K562 (cell line): Measurements from ENCODE around the gene BCAP31. TPM values are rescaled to one million over a fixed set of nuclear protein-coding genes. Genes with fewer than 3 reads are reported as not detected.

ENCODE experiments used
- CHD2 ChIP-seq: IDR thresholded peaks from 2 replicates; pipeline ENCODE4 v1.6.1; 2011; ENCODE audit warnings: low read depth, low read length
- EP400 ChIP-seq: fragments of 450-650 bp; IDR thresholded peaks from 2 replicates; pipeline ENCODE4 v1.6.1; 2017; ENCODE audit warnings: antibody characterized with exemption, mild to moderate bottlenecking, moderate library complexity
- HIVEP1 ChIP-seq: fragments of 250-450 bp; sonication (Bioruptor Pico); IDR thresholded peaks from 2 replicates; pipeline ENCODE4 v1.4.0; 2020; ENCODE audit warnings: mild to moderate bottlenecking
- HNRNPL ChIP-seq: fragments of 200-400 bp; formaldehyde crosslinking; IDR thresholded peaks from 2 replicates; pipeline ENCODE4 v1.6.1; 2017; ENCODE audit warnings: low read depth, mild to moderate bottlenecking, low read length
- KDM2B ChIP-seq: fragments of 250-450 bp; sonication (Bioruptor Pico); IDR thresholded peaks from 2 replicates; pipeline ENCODE4 v1.8.0; 2021; ENCODE audit warnings: mild to moderate bottlenecking, moderate library complexity
- MAX ChIP-seq: sonication (generic); formaldehyde crosslinking; IDR thresholded peaks from 2 replicates; pipeline ENCODE4 v1.9.0; 2022; ENCODE audit warnings: mild to moderate bottlenecking, missing genetic modification reagents
- MGA ChIP-seq: fragments of 450-650 bp; IDR thresholded peaks from 2 replicates; pipeline ENCODE4 v1.6.1; 2016; ENCODE audit warnings: mild to moderate bottlenecking, moderate library complexity
- PBX2 ChIP-seq, 2 experiments: IDR thresholded peaks in 1 of 2; conservative IDR thresholded peaks in 1 of 2; 2 replicates each; pipeline ENCODE4 v1.6.1; 2016; ENCODE audit warnings: low read depth in 2 of 2, mild to moderate bottlenecking in 1 of 2, missing compliant biosample characterization in 1 of 2, missing genetic modification characterization in 1 of 2, moderate library complexity in 1 of 2
- PML ChIP-seq: IDR thresholded peaks from 2 replicates; pipeline ENCODE4 v1.6.1; 2012; ENCODE audit warnings: low read length, inconsistent platforms
- TCF15 ChIP-seq: fragments of 250-450 bp; sonication (Bioruptor Pico); IDR thresholded peaks from 2 replicates; pipeline ENCODE4 v1.8.0; 2022; ENCODE audit warnings: moderate library complexity, mild to moderate bottlenecking, inconsistent platforms
- ZNF445 ChIP-seq: fragments of 250-450 bp; sonication (Bioruptor Pico); IDR thresholded peaks from 2 replicates; pipeline ENCODE4 v1.4.0; 2020; ENCODE audit warnings: low read depth, mild to moderate bottlenecking, moderate library complexity
- polyA plus RNA-seq, 8 experiments: library from polyadenylated mRNA; depleted of rRNA in 4 of 8; stranded (reverse) in 5 of 8; unstranded in 3 of 8; fragments of >200 nt; fragmentation: Nextera tagmentation in 2 of 8; fragmentation: Illumina TruSeq in 1 of 8; extraction: Ambion mirVana in 2 of 8; extraction: Trizol in 1 of 8; gene quantifications; 2 replicates each; pipeline versions ENCODE4 v1.2.1 to v1.2.3, GENCODE V29; 2011 to 2014; ENCODE audit warnings: inconsistent platforms in 1 of 8, missing spikeins in 1 of 8
- total RNA-seq, 7 experiments: library from RNA; depleted of rRNA in 6 of 7; stranded (reverse); fragments of >200 nt in 6 of 7; fragmentation: Illumina TruSeq in 2 of 7; extraction: Trizol in 2 of 7; gene quantifications; 2 replicates each; pipeline versions ENCODE4 v1.2.1 to v1.2.3, GENCODE V29; 2011 to 2021; ENCODE audit warnings: low replicate concordance in 1 of 7

Gene BCAP31
- total and polyA plus RNA-seq, 9 of the 15 experiments (the other 6 are each of a cell fraction or from before 2014, with no cell fraction given), result 156 to 683 (median 188) TPM

- TF ChIP-seq MGA (peak; percentile 61; the same call in 1 of the 2 replicates), CHD2 (no peak), PML (no peak), MAX (CRISPR knock-in tag) (peak; percentile 25; the same call in 1 of the 2 replicates), PBX2 (CRISPR knock-in tag; IDR thresholded peaks at IDR 0.05; ENCODE audit: low read depth) (no peak), PBX2 (tag; conservative IDR thresholded peaks at IDR 0.05; ENCODE audit: low read depth) (no peak), ZNF445 (CRISPR knock-in tag) (no peak), HIVEP1 (no peak), TCF15 (CRISPR knock-in tag) (no peak), HNRNPL (no peak), EP400 (peak; percentile 53; the same call in 1 of the 2 replicates), KDM2B (CRISPR knock-in tag) (no peak)
Observed at GRCh38 chrX:153723351-153724251, 586 bp downstream of the BCAP31 start (continued).
